Gastrocnemius medialis (tissue), 4 donors: ENCODE data around the gene PLCB1.

Experiments
- POLR2A ChIP-seq, 2 donors: fragments of 450-650 bp; IDR thresholded peaks; one replicate each; pipeline ENCODE4 v1.6.1; 2017; ENCODE audit warnings: antibody characterized with exemption in 2 of 2, mild to moderate bottlenecking in 2 of 2, moderate library complexity in 2 of 2
- TF ChIP-seq, protein P1 (sequence below), 5 experiments: fragments of 450-650 bp in 3 of 5; fragments of 200-600 bp in 2 of 5; sonication (generic) in 2 of 5; IDR thresholded peaks in 4 of 5; conservative IDR thresholded peaks in 1 of 5; 1 replicate in 4 of 5; 2 replicates in 1 of 5; pipeline ENCODE4 v1.5.1; 2016 to 2019; ENCODE audit warnings: antibody characterized with exemption in 5 of 5, mild to moderate bottlenecking in 3 of 5, moderate library complexity in 3 of 5

DNA sequence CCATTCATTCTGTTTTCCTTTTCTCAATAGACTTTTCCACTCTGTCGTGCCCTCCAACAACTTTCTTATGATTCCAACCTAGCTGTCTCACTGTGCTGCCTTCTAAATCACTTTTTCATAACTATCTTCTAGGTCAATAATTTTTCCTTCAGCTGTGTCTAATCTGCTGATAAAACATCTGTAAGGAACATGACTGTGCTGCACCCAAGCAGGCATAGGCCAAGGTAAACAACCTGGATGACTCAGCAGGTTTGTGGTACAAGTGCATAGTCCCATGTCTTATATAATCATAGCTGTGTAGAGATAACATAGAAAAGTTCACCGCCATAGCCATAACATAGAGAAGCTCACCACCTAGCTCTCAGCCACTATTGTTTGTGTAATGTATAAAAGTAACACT, 332.3 kb downstream of the PLCB1 start:
- TF ChIP-seq, protein P1, sequence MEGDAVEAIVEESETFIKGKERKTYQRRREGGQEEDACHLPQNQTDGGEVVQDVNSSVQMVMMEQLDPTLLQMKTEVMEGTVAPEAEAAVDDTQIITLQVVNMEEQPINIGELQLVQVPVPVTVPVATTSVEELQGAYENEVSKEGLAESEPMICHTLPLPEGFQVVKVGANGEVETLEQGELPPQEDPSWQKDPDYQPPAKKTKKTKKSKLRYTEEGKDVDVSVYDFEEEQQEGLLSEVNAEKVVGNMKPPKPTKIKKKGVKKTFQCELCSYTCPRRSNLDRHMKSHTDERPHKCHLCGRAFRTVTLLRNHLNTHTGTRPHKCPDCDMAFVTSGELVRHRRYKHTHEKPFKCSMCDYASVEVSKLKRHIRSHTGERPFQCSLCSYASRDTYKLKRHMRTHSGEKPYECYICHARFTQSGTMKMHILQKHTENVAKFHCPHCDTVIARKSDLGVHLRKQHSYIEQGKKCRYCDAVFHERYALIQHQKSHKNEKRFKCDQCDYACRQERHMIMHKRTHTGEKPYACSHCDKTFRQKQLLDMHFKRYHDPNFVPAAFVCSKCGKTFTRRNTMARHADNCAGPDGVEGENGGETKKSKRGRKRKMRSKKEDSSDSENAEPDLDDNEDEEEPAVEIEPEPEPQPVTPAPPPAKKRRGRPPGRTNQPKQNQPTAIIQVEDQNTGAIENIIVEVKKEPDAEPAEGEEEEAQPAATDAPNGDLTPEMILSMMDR (IDR thresholded peaks at IDR 0.05 in 4 of 5, conservative IDR thresholded peaks at IDR 0.05 in 1 of 5): no peak
- TF ChIP-seq POLR2A (IDR thresholded peaks at IDR 0.05): no peak
